Central memory CD8-positive, alpha-beta T cell (primary cell): ENCODE measurements around the gene CA7.

Experiments
- ATAC-seq: fragments of 150-1000 bp; cut with Tn5 transposase; replicated peaks from 2 replicates; pipeline ENCODE4 v1.10.0; 2022; ENCODE audit warnings: mild to moderate bottlenecking, moderate FRiP score, moderate number of reproducible peaks; ENCODE audit not compliant: poor library complexity, severe bottlenecking; ENCODE audit errors: extremely low read depth
- DNase-seq, 2 donors: peaks; one replicate each; pipeline ENCODE4 v3.0.0; 2021; ENCODE audit warnings: low spot score in 2 of 2
- H3K27ac Mint-ChIP-seq: one replicate; pipeline ENCODE4 v1.8.0; 2022; ENCODE audit warnings: low read depth, mild to moderate bottlenecking, moderate library complexity, mixed read lengths
- H3K27me3 Mint-ChIP-seq: one replicate; pipeline ENCODE4 v1.8.0; 2022; ENCODE audit warnings: mixed read lengths
- H3K36me3 Mint-ChIP-seq: one replicate; pipeline ENCODE4 v1.8.0; 2022; ENCODE audit warnings: mild to moderate bottlenecking, moderate library complexity, mixed read lengths; ENCODE audit not compliant: insufficient read depth
- H3K4me1 Mint-ChIP-seq: one replicate; pipeline ENCODE4 v1.8.0; 2022; ENCODE audit warnings: mixed read lengths
- H3K4me3 Mint-ChIP-seq: one replicate; pipeline ENCODE4 v1.8.0; 2022; ENCODE audit warnings: mild to moderate bottlenecking, moderate library complexity, mixed read lengths
- H3K9me3 Mint-ChIP-seq: one replicate; pipeline ENCODE4 v1.8.0; 2022; ENCODE audit warnings: mixed read lengths

CA7 gene

DNA sequence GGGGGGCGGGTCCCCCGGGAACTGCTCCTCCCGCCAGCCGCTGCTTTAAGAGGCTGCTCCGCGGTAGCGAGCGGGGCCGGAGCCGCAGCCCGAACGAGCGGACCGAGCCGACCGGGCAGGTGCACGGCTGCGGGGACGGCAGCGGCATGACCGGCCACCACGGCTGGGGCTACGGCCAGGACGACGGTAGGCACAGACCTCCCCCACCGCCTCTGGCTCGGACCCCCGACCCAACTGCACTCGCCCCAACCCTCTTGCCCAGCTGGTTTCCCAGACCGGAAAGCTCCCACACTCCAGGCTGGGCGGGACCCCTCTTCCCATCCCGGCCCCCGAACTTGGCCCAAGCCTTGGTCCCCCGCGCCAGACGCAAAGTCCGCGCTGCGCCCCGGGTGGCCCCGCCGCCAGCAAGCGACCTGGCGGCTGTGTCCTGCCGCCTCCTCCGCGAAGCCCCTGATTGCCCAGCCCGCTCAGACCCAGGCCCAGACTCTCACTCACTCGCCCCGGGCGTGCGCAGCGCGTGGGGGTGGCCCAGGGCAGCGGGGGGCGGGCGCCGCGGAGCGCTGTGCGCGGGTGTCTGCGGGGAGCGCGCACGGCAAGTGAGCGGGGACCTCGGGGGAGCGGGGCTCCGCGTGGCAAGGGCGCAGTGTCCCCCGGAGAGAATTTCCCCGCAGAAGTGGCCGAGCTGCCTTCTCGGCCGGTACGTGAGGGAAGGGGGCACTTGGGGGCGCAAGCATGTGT lies at the start of gene CA7:
CA7 (plus strand) TSS at position 73 of the 738 bp plus-strand sequence; CDS start at position 147, 74 bp downstream.
- H3K27me3 Mint-ChIP-seq, result peaks cover 47% of the 10 kb centered on the region
- no peaks in the 10 kb centered on the region for H3K36me3 Mint-ChIP-seq
- H3K4me1 Mint-ChIP-seq, result peaks cover 5% of the 10 kb centered on the region
- H3K27ac Mint-ChIP-seq, result no peak within 1 kb of the TSS
- H3K9me3 Mint-ChIP-seq, result no peaks in the 10 kb centered on the region
- H3K4me3 Mint-ChIP-seq, result peak within 1 kb of the TSS; percentile 58
- no peak for DNase-seq
- ATAC-seq, result no peak

GRCh38 chr16:66798161-66798560 lies 46.1 kb upstream of the CA7 start:
- H3K9me3 Mint-ChIP-seq, result no peaks in the 10 kb centered on the region
- H3K27ac Mint-ChIP-seq, result no peak overlapping the region
- H3K36me3 Mint-ChIP-seq, result peaks cover 4% of the 10 kb centered on the region
- DNase-seq (no peak), ATAC-seq (no peak)
- H3K27me3 Mint-ChIP-seq, result no peaks in the 10 kb centered on the region
- no peak overlapping the region for H3K4me3 Mint-ChIP-seq
- H3K4me1 Mint-ChIP-seq, result no peaks in the 10 kb centered on the region

- Mint-ChIP-seq H3K36me3 (peaks cover 24% of the 10 kb centered on the region), H3K27me3 (no peaks in the 10 kb centered on the region), H3K9me3 (no peaks in the 10 kb centered on the region), H3K27ac (no peak overlapping the region), H3K4me1 (no peaks in the 10 kb centered on the region), H3K4me3 (no peak overlapping the region)
- ATAC-seq (no peak), DNase-seq (no peak)
Observed at GRCh38 chr16:66800856-66801255, 43.4 kb upstream of the CA7 start.

DNA sequence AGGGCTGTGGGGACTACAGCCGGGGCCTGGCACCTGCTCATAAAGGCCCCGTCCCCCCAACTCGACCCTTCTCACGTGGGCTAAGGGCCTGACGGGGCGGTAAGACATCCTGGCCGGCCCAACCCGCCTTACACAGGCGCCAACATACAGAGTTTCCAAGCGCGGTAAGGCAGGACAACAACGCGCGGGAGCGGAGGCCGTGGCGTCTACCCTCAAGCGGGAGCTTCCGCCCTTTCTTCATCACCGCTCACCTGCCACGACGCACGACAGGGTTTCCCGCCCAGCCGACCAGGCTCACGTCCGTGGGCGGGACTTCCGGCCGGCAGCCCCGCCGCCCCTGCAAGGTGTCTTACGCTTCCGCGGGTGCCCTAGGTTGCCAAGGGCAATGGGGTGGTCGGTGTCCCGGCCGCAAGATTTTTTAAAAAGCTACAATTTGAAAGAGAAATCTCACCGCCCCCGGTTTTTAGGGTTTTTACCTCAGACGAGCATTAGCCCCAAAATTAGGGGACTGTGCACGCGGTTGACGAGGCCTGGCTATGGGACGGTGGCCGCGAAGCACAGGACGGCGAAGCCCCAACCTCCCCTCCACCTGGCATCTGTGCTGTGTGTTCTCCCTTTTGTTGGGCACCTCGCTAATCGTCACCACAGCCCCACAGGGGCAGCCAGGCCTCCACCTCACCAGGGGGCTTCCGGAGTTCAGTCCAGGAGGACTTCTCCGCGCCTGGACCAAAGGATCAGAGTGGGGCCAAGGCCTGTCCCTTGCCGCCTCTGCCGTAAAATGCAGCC lies 42.7 kb upstream of the CA7 start, which contains the start of gene TERB1:
TERB1 (minus strand) TSS at position 265 of the 786 bp plus-strand sequence. CDS start 4,786 bp downstream, outside the sequence.
- no peak within 1 kb of the TSS for H3K27ac Mint-ChIP-seq

GRCh38 chr16:66802159-66802558 lies 42.1 kb upstream of the CA7 start:
- Mint-ChIP-seq H3K27ac (no peak overlapping the region), H3K27me3 (no peaks in the 10 kb centered on the region), H3K4me1 (no peaks in the 10 kb centered on the region), H3K4me3 (no peak overlapping the region), H3K9me3 (no peaks in the 10 kb centered on the region), H3K36me3 (peaks cover 34% of the 10 kb centered on the region)
- DNase-seq (no peak), ATAC-seq (no peak)

More for the DNA sequence above, 42.7 kb upstream of the CA7 start, which contains the start of gene TERB1:
- no peak for DNase-seq
- Mint-ChIP-seq H3K36me3 (peaks cover 28% of the 10 kb centered on the region), H3K27me3 (no peaks in the 10 kb centered on the region), H3K4me3 (no peak within 1 kb of the TSS), H3K4me1 (no peaks in the 10 kb centered on the region), H3K9me3 (no peaks in the 10 kb centered on the region)
- ATAC-seq, result no peak

GRCh38 chr16:66809765-66810164 lies 34.4 kb upstream of the CA7 start:
- DNase-seq, result no peak
- Mint-ChIP-seq H3K36me3 (peaks cover 82% of the 10 kb centered on the region), H3K4me1 (no peaks in the 10 kb centered on the region), H3K27me3 (no peaks in the 10 kb centered on the region), H3K4me3 (no peak overlapping the region), H3K27ac (no peak overlapping the region), H3K9me3 (no peaks in the 10 kb centered on the region)
- ATAC-seq, result no peak

GRCh38 chr16:66810391-66810790 lies 33.8 kb upstream of the CA7 start:
- H3K4me3 Mint-ChIP-seq, result no peak overlapping the region
- no peak for ATAC-seq
- peaks cover 79% of the 10 kb centered on the region for H3K36me3 Mint-ChIP-seq
- no peaks in the 10 kb centered on the region for H3K27me3 Mint-ChIP-seq
- no peak for DNase-seq
- no peaks in the 10 kb centered on the region for H3K4me1 Mint-ChIP-seq
- H3K27ac Mint-ChIP-seq, result no peak overlapping the region
- no peaks in the 10 kb centered on the region for H3K9me3 Mint-ChIP-seq

- Mint-ChIP-seq H3K9me3 (no peaks in the 10 kb centered on the region), H3K27me3 (no peaks in the 10 kb centered on the region), H3K36me3 (peaks cover 78% of the 10 kb centered on the region), H3K27ac (no peak overlapping the region), H3K4me3 (no peak overlapping the region), H3K4me1 (no peaks in the 10 kb centered on the region)
- no peak for ATAC-seq
- no peak for DNase-seq
Observed at GRCh38 chr16:66811043-66811442, 33.2 kb upstream of the CA7 start.

GRCh38 chr16:66814734-66815133 lies 29.5 kb upstream of the CA7 start:
- no peak overlapping the region for H3K4me3 Mint-ChIP-seq
- H3K9me3 Mint-ChIP-seq, result no peaks in the 10 kb centered on the region
- H3K4me1 Mint-ChIP-seq, result no peaks in the 10 kb centered on the region
- no peak for DNase-seq
- no peaks in the 10 kb centered on the region for H3K27me3 Mint-ChIP-seq
- ATAC-seq, result no peak
- H3K36me3 Mint-ChIP-seq, result peaks cover 77% of the 10 kb centered on the region
- H3K27ac Mint-ChIP-seq, result no peak overlapping the region

DNA sequence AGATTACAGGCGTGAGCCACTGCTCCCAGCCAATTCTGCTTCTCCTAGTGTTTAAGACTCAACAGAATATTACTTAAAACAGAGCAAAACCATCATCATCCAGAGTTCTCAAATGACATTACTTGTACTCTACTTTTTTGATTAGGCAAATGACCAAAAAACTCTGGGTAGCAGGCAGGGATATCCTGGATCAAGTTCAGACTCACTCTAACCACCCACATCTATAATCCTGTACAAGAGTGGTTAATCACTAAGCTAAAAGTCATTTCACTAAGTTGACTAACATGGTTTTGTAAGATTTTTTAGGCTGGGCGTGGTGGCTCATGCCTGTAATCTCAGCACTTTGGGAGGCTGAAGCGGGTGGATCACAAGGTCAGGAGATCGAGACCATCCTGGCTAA lies 20.2 kb upstream of the CA7 start:
- DNase-seq, result no peak
- no peaks in the 10 kb centered on the region for H3K27me3 Mint-ChIP-seq
- no peak overlapping the region for H3K27ac Mint-ChIP-seq
- peaks cover 67% of the 10 kb centered on the region for H3K36me3 Mint-ChIP-seq
- no peak overlapping the region for H3K4me3 Mint-ChIP-seq
- H3K9me3 Mint-ChIP-seq, result no peaks in the 10 kb centered on the region
- H3K4me1 Mint-ChIP-seq, result peaks cover 35% of the 10 kb centered on the region
- no peak for ATAC-seq

DNA sequence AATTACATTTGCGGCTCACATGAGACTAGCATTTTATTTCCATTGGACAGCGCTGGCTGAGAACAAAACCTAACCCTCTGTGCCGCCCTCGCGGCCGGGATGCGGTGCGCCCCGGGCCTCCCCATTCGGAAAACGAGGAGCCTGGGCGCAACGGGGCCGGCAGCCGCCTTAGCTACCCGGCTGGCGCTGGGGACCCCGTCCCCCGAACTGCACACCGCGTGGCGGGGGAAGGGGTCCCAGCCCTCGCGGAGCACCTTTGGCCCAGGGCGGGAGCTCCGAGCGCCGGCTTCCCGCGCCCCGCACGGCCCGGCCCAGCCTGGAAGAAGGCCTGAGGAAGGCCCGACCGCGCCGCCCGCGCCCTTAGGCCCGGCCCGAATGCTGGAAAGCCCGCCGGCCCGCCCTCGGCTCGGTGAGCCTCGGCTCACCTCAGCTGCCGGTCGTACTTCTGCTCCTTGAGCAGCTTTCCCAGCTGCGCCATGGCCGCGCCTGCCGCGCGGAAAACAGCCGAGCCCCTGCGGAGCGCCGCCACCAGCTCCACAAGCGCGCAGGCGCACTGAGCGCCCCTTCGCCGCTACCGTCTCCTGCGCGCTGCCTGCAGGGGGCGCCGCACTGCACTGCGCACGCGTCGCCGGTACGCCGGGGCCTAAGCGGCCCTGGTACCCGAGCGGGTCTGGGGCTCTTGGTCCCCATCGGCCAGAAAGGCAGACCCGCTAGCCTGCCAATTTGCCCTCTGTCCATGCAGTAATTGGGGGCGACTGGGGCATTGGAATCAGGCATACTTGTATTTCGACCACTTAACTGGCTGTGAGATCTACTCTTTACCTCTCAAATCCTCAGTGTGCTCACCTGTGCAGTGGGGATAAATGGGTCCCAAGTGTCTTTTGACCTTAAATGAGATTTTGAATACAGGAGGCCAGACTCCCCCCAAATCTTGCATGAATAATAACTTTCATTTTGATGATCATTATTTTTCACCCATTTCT lies 13.5 kb upstream of the CA7 start, which contains the start of gene NAE1:
NAE1 (minus strand) TSS at position 555 of the 983 bp plus-strand sequence; CDS start at position 478, 77 bp downstream.
- peak within 1 kb of the TSS; percentile 69 for H3K4me3 Mint-ChIP-seq
- DNase-seq (peak; percentile 83 to 84), ATAC-seq (peak; percentile 91)
- peaks cover 35% of the 10 kb centered on the region for H3K4me1 Mint-ChIP-seq
- H3K9me3 Mint-ChIP-seq, result no peaks in the 10 kb centered on the region
- H3K27ac Mint-ChIP-seq, result peak within 1 kb of the TSS; percentile 57
- peaks cover 23% of the 10 kb centered on the region for H3K36me3 Mint-ChIP-seq
- peaks cover 8% of the 10 kb centered on the region for H3K27me3 Mint-ChIP-seq

GRCh38 chr16:66832190-66832589 lies 12.0 kb upstream of the CA7 start:
- H3K27me3 Mint-ChIP-seq, result peaks cover 8% of the 10 kb centered on the region

More at GRCh38 chr16:66832190-66832589, 12.0 kb upstream of the CA7 start:
- Mint-ChIP-seq H3K9me3 (no peaks in the 10 kb centered on the region), H3K27ac (no peak overlapping the region), H3K4me3 (no peak overlapping the region), H3K36me3 (peaks cover 13% of the 10 kb centered on the region), H3K4me1 (peaks cover 25% of the 10 kb centered on the region)
- ATAC-seq (no peak), DNase-seq (no peak)
